Osteocyte (in vitro differentiated cells): ENCODE measurements around the gene TFEB. TPM values are rescaled to one million over a fixed set of nuclear protein-coding genes. Genes with fewer than 3 reads are reported as not detected.

Experiments used
- DNase-seq: peaks from one replicate; pipeline ENCODE4 v3.0.0; 2021; ENCODE audit warnings: mixed read lengths; ENCODE audit not compliant: unreplicated experiment; ENCODE audit errors: extremely low spot score
- H3K27ac Mint-ChIP-seq: one replicate; pipeline ENCODE4 v1.8.0; 2021; ENCODE audit warnings: mild to moderate bottlenecking, mixed read lengths; ENCODE audit not compliant: unreplicated experiment
- H3K27me3 Mint-ChIP-seq: one replicate; pipeline ENCODE4 v1.8.0; 2021; ENCODE audit warnings: mixed read lengths; ENCODE audit not compliant: unreplicated experiment
- H3K36me3 Mint-ChIP-seq: one replicate; pipeline ENCODE4 v1.8.0; 2021; ENCODE audit warnings: mixed read lengths; ENCODE audit not compliant: unreplicated experiment
- H3K4me1 Mint-ChIP-seq: one replicate; pipeline ENCODE4 v1.8.0; 2021; ENCODE audit warnings: mixed read lengths; ENCODE audit not compliant: unreplicated experiment
- H3K4me3 Mint-ChIP-seq: one replicate; pipeline ENCODE4 v1.8.0; 2021; ENCODE audit warnings: mild to moderate bottlenecking, moderate library complexity, mixed read lengths; ENCODE audit not compliant: unreplicated experiment
- H3K9me3 Mint-ChIP-seq: one replicate; pipeline ENCODE4 v1.8.0; 2021; ENCODE audit warnings: mixed read lengths; ENCODE audit not compliant: unreplicated experiment
- CTCF ChIP-seq: fragments of 200-600 bp; sonication (generic); IDR thresholded peaks from 2 replicates; pipeline ENCODE4 v1.5.0; 2021; ENCODE audit warnings: antibody characterized with exemption, mild to moderate bottlenecking, moderate library complexity
- total RNA-seq: library from RNA; stranded (reverse); gene quantifications from 2 replicates; pipeline ENCODE4 v1.2.1, GENCODE V29; 2021

The TFEB gene
- total RNA-seq, 1 donor from 2014 or later, result 11.1 TPM

DNA sequence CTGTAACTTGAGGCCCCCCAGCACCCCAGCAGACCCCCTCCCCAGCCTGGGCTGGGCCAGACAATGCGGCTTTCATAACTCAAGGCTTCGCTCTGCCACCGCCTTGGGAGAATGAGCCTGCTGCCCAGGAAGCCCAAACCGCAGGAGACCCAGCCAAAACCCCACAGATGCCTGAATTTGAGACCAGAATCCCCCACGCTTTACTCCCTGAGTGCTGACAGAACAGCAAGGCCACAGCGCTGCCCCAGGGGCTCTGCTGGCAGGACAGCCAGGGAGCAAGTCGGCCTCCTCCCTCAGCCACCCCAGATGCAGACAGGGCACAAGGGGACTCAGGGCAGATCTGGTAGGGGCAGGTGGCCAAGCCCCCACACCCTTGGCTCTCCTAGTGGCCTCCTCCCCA, 95.0 kb downstream of the TFEB start:
- no peak for TF ChIP-seq CTCF
- peak overlapping the region; percentile 88 for H3K4me3 Mint-ChIP-seq
- no peaks in the 10 kb centered on the region for H3K27me3 Mint-ChIP-seq
- no peak for DNase-seq
- H3K36me3 Mint-ChIP-seq, result peaks cover 8% of the 10 kb centered on the region
- peak overlapping the region; percentile 94 for H3K27ac Mint-ChIP-seq
- no peaks in the 10 kb centered on the region for H3K9me3 Mint-ChIP-seq
- H3K4me1 Mint-ChIP-seq, result peaks cover 76% of the 10 kb centered on the region

GRCh38 chr6:41639809-41640371, 95.5 kb downstream of the TFEB start:
- Mint-ChIP-seq H3K27me3 (no peaks in the 10 kb centered on the region), H3K4me1 (peaks cover 76% of the 10 kb centered on the region), H3K36me3 (peaks cover 6% of the 10 kb centered on the region), H3K4me3 (peak overlapping the region; percentile 88), H3K9me3 (no peaks in the 10 kb centered on the region), H3K27ac (peak overlapping the region; percentile 94)
- no peak for DNase-seq
- TF ChIP-seq CTCF, result no peak

GRCh38 chr6:41638935-41639808, 96.2 kb downstream of the TFEB start:
- peaks cover 77% of the 10 kb centered on the region for H3K4me1 Mint-ChIP-seq
- peak overlapping the region; percentile 94 for H3K27ac Mint-ChIP-seq

DNA sequence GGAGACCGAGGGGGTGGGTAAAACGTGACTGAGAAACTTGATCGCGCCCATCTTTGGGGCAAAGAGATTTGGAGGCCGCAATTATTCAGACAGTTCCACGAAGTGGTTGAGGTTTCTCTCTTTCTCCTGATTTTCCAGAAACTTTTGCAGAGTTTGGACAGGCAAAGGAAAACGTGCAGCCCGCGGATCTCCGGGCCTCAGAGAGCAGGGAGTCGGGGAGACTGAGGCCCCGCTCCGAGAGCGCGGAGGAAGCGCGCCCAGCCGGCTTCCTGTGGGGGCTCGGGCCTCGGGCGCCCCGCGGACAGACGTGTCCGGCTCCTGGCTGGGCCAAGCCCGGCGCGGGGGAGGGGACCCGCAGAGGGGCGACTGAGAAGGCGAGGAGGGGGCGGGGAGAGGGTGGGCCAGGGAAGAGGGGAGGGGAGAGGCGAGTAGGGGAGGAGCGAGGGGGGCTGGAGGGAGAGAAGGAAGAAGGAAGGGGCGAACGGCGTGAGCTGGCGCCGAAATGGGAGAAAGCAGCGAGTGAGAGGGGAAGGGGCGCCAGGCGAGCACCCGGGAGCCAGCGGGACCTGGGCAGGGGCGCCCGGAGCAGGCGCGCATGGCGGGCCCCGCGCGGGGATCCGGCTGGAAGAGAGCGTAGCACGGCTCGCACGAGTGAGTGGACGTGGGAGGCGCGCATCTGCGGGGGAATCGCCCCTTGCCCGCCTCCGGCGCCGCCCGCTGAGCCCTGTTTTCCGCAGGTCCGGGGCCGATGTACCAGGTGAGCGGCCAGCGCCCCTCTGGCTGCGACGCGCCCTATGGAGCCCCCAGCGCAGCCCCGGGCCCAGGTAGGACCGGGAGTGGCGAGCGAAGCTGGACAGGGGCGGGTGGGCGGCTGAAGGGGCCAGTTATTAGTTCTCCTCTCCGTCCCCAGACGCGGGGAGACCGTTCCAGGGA, 97.1 kb downstream of the TFEB start, which contains the start of gene MDFI:
Gene MDFI, plus strand, starts transcription at position 467 of the 933 bp plus-strand sequence. Its CDS starts 282 bp downstream, at position 749.
- Mint-ChIP-seq H3K36me3 (peaks cover 4% of the 10 kb centered on the region), H3K4me3 (peak within 1 kb of the TSS; percentile 88), H3K4me1 (peaks cover 74% of the 10 kb centered on the region), H3K27ac (peak within 1 kb of the TSS; percentile 94), H3K27me3 (no peaks in the 10 kb centered on the region), H3K9me3 (no peaks in the 10 kb centered on the region)
- no peak for DNase-seq
- TF ChIP-seq CTCF, result no peak

More at GRCh38 chr6:41638935-41639808, 96.2 kb downstream of the TFEB start:
- H3K36me3 Mint-ChIP-seq, result peaks cover 4% of the 10 kb centered on the region
- H3K4me3 Mint-ChIP-seq, result peak overlapping the region; percentile 88
- no peak for DNase-seq
- H3K27me3 Mint-ChIP-seq, result no peaks in the 10 kb centered on the region
- TF ChIP-seq CTCF, result no peak
- H3K9me3 Mint-ChIP-seq, result no peaks in the 10 kb centered on the region
